T-helper 1 cell treated with Interleukin-12 subunit alpha and Interleukin-12 subunit beta and Interleukin-4 antibody, amounts not matched to agents 30 ng/mL and 1 ng/mL, for 36 hours (primary cell): Measurements from ENCODE around the gene HPS3. TPM values are rescaled to one million over a fixed set of nuclear protein-coding genes. Genes with fewer than 3 reads are reported as not detected.
"Not testable (repeated sequence)": the region's sequence is repeated elsewhere in the genome, so short reads cannot be mapped to it uniquely, and the experiment has no call there.

Experiments used
- intact Hi-C: fragments of 100-400 bp; cut with micrococcal nuclease; formaldehyde crosslinking; loops from one replicate; pipeline ENCODE4 v1.15.1; 2024
- total RNA-seq: library from RNA; stranded (reverse); gene quantifications from 2 replicates; pipeline ENCODE4 v1.2.3, GENCODE V29; 2022

The HPS3 gene
- 19.1 and 20.9 TPM in 2 replicates for total RNA-seq

- intact Hi-C loops, result loop anchor here (1.0 to 2.0 kb wide), 9 partner anchors 9 to 1417 kb away; partner anchors contain the start of genes COMMD2, EIF2A, GYG1 and HLTF
Observed at GRCh38 chr3:149129326-149130205, at the start of gene HPS3. TSS of gene HPS3 (plus strand) at chr3:149129638. CDS start at chr3:149129724, 86 bp downstream.

- intact Hi-C loops, result no loop called here
Observed at GRCh38 chr3:149080011-149080698, 49.3 kb upstream of the HPS3 start.

- intact Hi-C loops, result no loop called here
Observed at GRCh38 chr3:149080699-149081091, 48.7 kb upstream of the HPS3 start.

GRCh38 chr3:149081772-149082171 lies 47.7 kb upstream of the HPS3 start:
- intact Hi-C loops, result no loop called here

- intact Hi-C loops, result loop anchor here (1.0 to 5.0 kb wide), 11 partner anchors 10 to 1616 kb away; partner anchors contain the start of genes ERICH6, GYG1, HPS3 and TSC22D2
Observed at GRCh38 chr3:149085828-149086231, 43.6 kb upstream of the HPS3 start.

- intact Hi-C loops, result loop anchor here (1.0 to 5.0 kb wide), 11 partner anchors 10 to 1616 kb away; partner anchors contain the start of genes ERICH6, GYG1, HPS3 and TSC22D2
Observed at GRCh38 chr3:149086232-149086988, 43.0 kb upstream of the HPS3 start, which contains the start of gene HLTF. TSS of gene HLTF (minus strand) at chr3:149086533. CDS start at chr3:149086336, 197 bp downstream.

GRCh38 chr3:149087208-149087607 lies 42.2 kb upstream of the HPS3 start:
- intact Hi-C loops, result loop anchor here (5.0 kb wide), 2 partner anchors 1320 to 1615 kb away; partner anchors contain the start of genes ERICH6 and TSC22D2

- intact Hi-C loops, result loop anchor here (5.0 kb wide), 2 partner anchors 1318 to 1613 kb away; partner anchors contain the start of genes ERICH6 and TSC22D2
Observed at GRCh38 chr3:149089395-149089794, 40.0 kb upstream of the HPS3 start.

GRCh38 chr3:149090461-149090860 lies 39.0 kb upstream of the HPS3 start:
- intact Hi-C loops, result no loop called here

- intact Hi-C loops, result no loop called here
Observed at GRCh38 chr3:149090907-149091306, 38.5 kb upstream of the HPS3 start.

- intact Hi-C loops, result no loop called here
Observed at GRCh38 chr3:149091983-149092382, 37.5 kb upstream of the HPS3 start.

GRCh38 chr3:149095487-149095886 lies 34.0 kb upstream of the HPS3 start:
- intact Hi-C loops, result no loop called here

- intact Hi-C loops, result not testable (repeated sequence)
Observed at GRCh38 chr3:149097987-149098386, 31.5 kb upstream of the HPS3 start.

- intact Hi-C loops, result no loop called here
Observed at GRCh38 chr3:149101154-149101553, 28.3 kb upstream of the HPS3 start.

- intact Hi-C loops, result no loop called here
Observed at GRCh38 chr3:149101641-149102040, 27.8 kb upstream of the HPS3 start.

- intact Hi-C loops, result no loop called here
Observed at GRCh38 chr3:149104484-149104883, 25.0 kb upstream of the HPS3 start.

GRCh38 chr3:149114458-149114857 lies 15.0 kb upstream of the HPS3 start:
- intact Hi-C loops, result no loop called here

- intact Hi-C loops, result no loop called here
Observed at GRCh38 chr3:149115114-149115513, 14.3 kb upstream of the HPS3 start.

- intact Hi-C loops, result no loop called here
Observed at GRCh38 chr3:149118724-149119123, 10.7 kb upstream of the HPS3 start.

- intact Hi-C loops, result no loop called here
Observed at GRCh38 chr3:149119466-149119865, 10.0 kb upstream of the HPS3 start.
